HG03575 (cell line): ENCODE data around the gene PERM1.

ENCODE experiments used
- ATAC-seq: cut with Tn5 transposase; IDR thresholded peaks from one replicate; pipeline ENCODE4 v1.9.1; 2021; ENCODE audit not compliant: unreplicated experiment, insufficient number of reproducible peaks, low FRiP score; ENCODE audit errors: extremely low read depth

PERM1 gene

GRCh38 chr1:941588-942383, 40.1 kb downstream of the PERM1 start:
- ATAC-seq, result no peak

DNA sequence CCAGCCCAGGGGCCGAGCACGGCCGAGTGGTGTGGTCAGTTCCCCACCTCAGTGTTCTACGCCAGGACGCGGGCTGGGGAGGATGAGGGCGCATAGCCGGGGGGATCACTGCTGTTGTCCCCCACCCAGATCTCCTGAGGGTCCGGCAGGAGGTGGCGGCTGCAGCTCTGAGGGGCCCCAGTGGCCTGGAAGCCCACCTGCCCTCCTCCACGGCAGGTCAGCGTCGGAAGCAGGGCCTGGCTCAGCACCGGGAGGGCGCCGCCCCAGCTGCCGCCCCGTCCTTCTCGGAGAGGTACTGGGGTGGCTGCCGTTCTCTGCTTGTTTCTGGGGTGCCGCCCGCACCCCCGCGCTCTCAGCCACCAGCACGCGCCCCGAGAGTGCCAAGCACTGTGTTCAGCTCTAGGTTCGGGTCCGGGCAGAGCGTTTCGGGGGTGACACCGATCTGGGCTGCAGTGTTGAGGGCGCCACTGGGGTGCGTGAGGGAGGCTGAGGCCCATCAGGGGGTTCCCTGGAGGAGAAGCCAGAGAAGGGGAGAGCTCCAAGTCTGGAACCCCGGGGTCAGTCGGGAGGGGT, 40.8 kb downstream of the PERM1 start:
- ATAC-seq, result no peak

- no peak for ATAC-seq
These were observed 41.5 kb downstream of the PERM1 start for GRCh38 chr1:940107-941014.

DNA sequence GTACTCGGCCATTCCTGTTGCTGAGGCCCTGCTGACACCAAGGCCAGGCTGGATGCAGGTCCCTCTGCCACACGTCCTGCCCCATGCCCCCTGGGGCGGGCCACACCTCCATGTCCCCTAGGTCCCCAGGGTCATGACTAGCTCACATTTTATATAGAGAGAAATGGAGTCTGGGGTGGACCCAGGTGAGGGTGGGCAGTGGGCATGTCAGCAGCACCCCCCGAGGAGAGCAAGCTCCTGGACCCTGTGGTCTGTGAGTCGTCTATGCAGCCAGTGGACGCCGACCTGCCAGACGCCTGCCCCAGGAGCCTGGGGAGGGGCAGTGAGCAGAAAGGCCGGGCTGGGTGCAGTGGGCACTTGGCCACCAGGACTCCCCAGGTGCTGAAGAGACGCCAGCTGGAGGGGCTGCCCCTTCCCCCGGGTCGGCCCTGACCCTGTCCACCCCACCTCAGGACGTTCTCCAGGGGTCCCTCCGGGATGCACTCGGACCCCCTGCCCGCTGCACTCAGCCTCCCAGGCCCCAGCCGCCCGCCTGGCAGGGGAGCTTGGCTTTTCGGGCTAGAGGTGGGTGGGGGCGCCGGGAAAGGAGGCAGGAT, 42.3 kb downstream of the PERM1 start:
- no peak for ATAC-seq

DNA sequence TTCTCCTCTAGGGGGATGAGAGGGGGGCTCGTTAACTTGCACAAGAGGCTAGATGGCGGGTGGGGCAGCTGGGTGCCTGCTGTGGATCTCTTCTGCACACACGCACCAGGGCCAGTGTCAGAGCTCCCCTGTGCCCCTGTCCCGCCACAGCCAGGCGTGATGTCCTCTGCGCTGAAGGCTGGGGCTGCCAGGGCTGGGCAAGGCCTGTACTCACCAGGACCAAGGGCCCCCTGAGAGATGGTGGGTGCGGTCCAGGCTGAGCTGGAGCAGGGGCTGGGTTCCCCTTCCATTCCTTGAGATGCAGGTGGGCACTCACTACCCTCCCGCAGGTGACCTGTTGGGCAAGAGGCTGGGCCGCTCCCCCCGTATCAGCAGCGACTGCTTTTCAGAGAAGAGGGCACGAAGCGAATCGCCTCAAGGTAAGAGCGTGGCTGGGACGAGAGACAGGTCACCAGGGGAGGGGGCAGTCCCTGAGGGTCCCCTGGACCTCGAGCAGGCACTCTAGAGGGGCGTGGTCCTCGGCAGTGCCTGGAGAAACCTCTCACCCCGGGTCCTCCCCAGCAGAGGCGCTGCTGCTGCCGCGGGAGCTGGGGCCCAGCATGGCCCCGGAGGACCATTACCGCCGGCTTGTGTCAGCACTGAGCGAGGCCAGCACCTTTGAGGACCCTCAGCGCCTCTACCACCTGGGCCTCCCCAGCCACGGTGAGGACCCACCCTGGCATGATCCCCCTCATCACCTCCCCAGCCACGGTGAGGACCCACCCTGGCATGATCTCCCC, 43.0 kb downstream of the PERM1 start:
- no peak for ATAC-seq

DNA sequence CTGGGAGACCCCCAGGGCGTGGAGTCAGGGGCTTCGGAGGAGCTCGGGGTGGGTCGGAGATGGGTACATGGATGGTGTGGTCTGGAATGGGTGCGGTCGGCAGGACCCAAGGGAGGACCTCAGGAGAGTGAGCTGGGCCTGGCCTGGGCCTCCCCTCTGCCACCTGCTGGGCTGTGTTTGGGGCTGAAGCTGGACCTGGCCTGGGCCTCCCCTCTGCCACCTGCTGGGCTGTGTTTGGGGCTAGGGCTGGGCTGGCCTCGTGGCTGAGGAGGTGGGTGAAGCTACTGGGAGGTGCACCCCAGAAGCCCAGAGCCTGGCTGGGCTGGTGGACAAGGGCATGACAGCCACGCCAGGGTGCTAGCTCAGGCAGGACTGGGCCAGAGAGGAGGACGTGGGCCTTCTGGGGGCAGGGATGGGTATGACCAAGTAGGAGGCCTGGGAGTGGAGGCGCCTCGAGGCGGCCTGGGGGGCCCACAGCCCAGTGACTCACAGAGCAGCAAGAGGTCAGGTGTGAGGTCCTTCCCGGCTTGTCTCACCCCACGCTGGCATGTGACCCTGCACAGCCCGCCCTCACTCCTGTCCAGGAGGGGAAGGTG, 43.7 kb downstream of the PERM1 start:
- no peak for ATAC-seq

- no peak for ATAC-seq
These were observed 44.4 kb downstream of the PERM1 start for GRCh38 chr1:937521-937920.

DNA sequence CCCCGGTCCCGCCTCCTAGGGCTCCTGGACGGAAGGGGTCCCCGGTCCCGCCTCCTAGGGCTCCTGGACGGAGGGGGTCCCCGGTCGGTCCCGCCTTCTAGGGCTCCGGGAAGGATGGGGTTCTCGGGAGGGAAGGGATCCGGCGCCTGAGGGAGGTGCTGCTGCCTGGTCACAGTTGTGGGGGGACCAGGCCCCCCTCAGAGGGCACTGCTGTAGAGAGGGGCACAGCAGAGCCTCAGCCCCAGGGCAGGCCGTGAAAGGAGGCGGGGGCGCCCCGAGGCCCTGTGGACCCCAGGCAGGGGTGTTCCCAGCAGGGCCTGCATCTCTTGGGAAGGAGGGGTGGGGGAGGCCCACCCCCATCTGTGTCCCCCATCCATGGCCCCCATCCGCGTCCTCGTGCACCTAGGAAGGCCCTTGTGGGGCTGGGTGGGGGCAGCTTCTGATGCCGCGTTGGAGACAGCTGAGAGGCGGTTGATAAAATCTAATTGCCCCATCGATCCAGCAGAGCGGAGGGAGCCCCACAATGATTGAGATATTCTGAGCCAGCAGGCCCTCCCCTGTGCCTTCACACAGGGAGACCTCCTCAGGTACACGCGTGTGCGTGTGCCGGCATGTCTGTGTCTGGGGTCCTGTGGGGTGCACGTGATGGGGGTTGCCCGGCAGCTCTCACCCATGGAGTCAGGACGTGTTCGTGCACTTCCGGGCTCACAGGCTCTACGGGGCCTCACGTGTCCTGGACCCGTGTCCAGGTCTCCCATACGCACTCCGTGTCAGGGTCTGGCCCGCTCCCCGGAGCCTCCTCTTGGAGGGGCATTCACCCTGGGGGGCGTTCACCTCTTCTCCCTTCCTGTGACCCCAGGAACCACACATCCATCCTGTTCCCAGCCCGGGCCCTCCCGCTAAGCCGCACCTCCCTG, 45.3 kb downstream of the PERM1 start:
- ATAC-seq, result no peak

- no peak for ATAC-seq
These were observed 46.1 kb downstream of the PERM1 start for GRCh38 chr1:935751-936231.

- ATAC-seq, result no peak
These were observed 46.7 kb downstream of the PERM1 start for GRCh38 chr1:934991-935750.

- no peak for ATAC-seq
These were observed 48.3 kb downstream of the PERM1 start for GRCh38 chr1:933603-933940.

GRCh38 chr1:932776-933602, 48.9 kb downstream of the PERM1 start:
- no peak for ATAC-seq

DNA sequence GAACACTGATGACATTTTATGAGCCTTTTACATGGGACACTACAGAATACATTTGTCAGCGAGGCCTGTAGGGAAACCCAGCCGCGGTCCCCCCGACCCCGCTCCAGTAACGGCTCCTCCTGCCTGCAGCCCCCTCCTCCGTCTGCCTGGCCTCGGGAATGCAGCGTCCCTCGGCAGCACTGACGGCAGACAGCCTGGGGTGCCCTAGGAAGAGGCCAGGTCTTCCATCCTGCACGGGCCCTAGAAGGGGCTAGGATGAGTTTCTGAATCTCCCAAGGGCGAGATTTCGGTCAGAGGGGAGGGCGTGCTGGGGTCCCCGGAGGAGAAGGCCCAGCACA, 49.8 kb downstream of the PERM1 start:
- ATAC-seq, result no peak

DNA sequence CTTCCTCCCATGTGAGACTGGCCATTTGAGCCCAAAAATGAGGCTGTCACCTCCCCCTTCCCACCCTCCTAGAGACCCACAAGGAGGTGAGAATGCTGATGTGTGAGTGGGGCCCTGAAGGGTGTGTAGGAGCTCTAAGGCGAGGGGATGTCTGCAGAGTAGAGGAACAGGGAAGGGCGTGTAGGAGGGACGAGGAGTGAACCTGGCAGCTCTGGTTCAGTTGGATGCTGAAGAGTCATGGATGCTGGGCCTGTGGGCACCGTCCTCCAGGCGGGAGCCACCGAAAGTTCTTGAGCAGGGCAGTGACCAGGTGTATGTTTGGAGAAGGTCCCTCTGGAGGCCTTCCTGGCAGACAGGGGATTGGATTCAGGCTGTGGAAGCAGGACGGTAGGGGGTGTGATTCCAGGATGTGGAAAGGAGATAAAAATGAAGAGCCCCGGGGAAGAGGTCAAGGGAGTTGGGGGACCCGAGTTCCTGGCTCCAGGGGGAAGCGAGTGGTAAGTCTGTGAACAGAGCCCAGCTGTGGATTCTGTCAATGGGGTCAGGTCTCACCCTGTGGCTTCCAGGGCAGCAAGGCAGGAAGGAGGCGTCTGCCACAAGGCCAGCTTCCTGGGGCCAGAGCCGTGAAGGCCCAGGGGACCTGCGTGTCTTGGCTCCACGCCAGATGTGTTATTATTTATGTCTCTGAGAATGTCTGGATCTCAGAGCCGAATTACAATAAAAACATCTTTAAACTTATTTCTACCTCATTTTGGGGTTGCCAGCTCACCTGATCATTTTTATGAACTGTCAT, 50.3 kb downstream of the PERM1 start:
- ATAC-seq, result no peak

DNA sequence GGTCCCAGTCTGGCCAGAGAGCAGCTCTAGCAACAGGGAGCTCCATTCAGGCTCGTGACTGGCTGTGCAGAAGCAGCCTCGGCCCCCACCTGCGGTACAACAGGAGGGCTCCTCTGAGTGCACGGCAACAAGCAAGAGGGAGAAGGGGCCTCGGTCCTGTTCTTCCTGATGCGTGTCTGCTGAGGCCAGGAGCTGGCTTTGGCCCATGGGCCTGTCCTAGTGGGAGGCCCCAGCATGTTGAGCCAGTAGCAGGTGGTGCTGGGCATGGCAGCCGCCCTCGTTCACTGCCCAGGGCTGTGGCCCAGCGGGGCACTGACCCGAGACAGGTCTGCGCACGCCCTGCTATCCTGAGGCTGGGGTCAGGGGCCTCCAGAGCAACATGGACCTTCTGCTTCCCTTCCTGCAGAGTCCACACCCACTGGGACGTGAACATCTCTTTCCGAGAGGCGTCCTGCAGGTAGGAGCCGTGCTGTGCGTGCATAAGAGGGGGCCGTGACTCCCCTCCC, 51.2 kb downstream of the PERM1 start:
- no peak for ATAC-seq
